Measurements from ENCODE around the gene BEND7.

Gene BEND7

GRCh38 chr10:13496164-13496563 is 32.6 kb downstream of the BEND7 start:
- H3K4me3 ChIP-seq (ENCODE audit: low read depth, low read length) = no peak overlapping the region
- TF ChIP-seq CTCF (IDR thresholded peaks at IDR 0.05; ENCODE audit: borderline replicate concordance, insufficient read depth, low read depth, low read length) = no peak

- no peak overlapping the region for H3K4me3 ChIP-seq (ENCODE audit: low read depth, low read length)
- TF ChIP-seq CTCF (IDR thresholded peaks at IDR 0.05; ENCODE audit: borderline replicate concordance, insufficient read depth, low read depth, low read length) = no peak
Measured at GRCh38 chr10:13492493-13493180, 36.2 kb downstream of the BEND7 start.

- no peak for TF ChIP-seq CTCF (IDR thresholded peaks at IDR 0.05; ENCODE audit: borderline replicate concordance, insufficient read depth, low read depth, low read length)
- no peak overlapping the region for H3K4me3 ChIP-seq (ENCODE audit: low read depth, low read length)
Measured at GRCh38 chr10:13491747-13492360, 37.0 kb downstream of the BEND7 start.

- no peak for TF ChIP-seq CTCF (IDR thresholded peaks at IDR 0.05; ENCODE audit: borderline replicate concordance, insufficient read depth, low read depth, low read length)
- no peak overlapping the region for H3K4me3 ChIP-seq (ENCODE audit: low read depth, low read length)
Measured at GRCh38 chr10:13490503-13490902, 38.3 kb downstream of the BEND7 start.

GRCh38 chr10:13489035-13489599 is 39.7 kb downstream of the BEND7 start:
- H3K4me3 ChIP-seq (ENCODE audit: low read depth, low read length) = no peak overlapping the region
- TF ChIP-seq CTCF (IDR thresholded peaks at IDR 0.05; ENCODE audit: borderline replicate concordance, insufficient read depth, low read depth, low read length) = no peak

GRCh38 chr10:13485623-13486022 is 43.2 kb downstream of the BEND7 start:
- no peak overlapping the region for H3K4me3 ChIP-seq (ENCODE audit: low read depth, low read length)
- TF ChIP-seq CTCF (IDR thresholded peaks at IDR 0.05; ENCODE audit: borderline replicate concordance, insufficient read depth, low read depth, low read length) = 0 out of 2 replicates have a peak, but pooled peaks have one; percentile 3

- TF ChIP-seq CTCF (IDR thresholded peaks at IDR 0.05; ENCODE audit: borderline replicate concordance, insufficient read depth, low read depth, low read length) = no peak
- H3K4me3 ChIP-seq (ENCODE audit: low read depth, low read length) = no peak overlapping the region
Measured at GRCh38 chr10:13483951-13484350, 44.9 kb downstream of the BEND7 start.

All from GM12875 (cell line).